HepG2 (cell line): Measurements from ENCODE around the gene PPP6R2. TPM values are rescaled to one million over a fixed set of nuclear protein-coding genes. Genes with fewer than 3 reads are reported as not detected.

Source experiments
- EED ChIP-seq: sonication (generic); formaldehyde crosslinking; IDR thresholded peaks from 2 replicates; pipeline ENCODE4 v1.5.0; 2020; ENCODE audit warnings: mild to moderate bottlenecking, missing genetic modification reagents
- FOXP1 ChIP-seq, 2 experiments: fragments of 450-650 bp in 1 of 2; IDR thresholded peaks; 2 replicates each; pipeline ENCODE4 v1.6.1; 2017 to 2018; ENCODE audit warnings: antibody characterized with exemption in 1 of 2
- GLI4 ChIP-seq: sonication (generic); formaldehyde crosslinking; IDR thresholded peaks from 2 replicates; pipeline ENCODE4 v1.5.1; 2020; ENCODE audit warnings: missing genetic modification reagents, mild to moderate bottlenecking, moderate library complexity, borderline replicate concordance
- HES4 ChIP-seq: sonication (generic); formaldehyde crosslinking; IDR thresholded peaks from 2 replicates; pipeline ENCODE4 v1.9.0; 2021; ENCODE audit warnings: mild to moderate bottlenecking, missing genetic modification reagents, borderline replicate concordance
- HIVEP1 ChIP-seq: sonication (generic); formaldehyde crosslinking; IDR thresholded peaks from 2 replicates; pipeline ENCODE4 v1.4.0; 2020; ENCODE audit warnings: mild to moderate bottlenecking, missing genetic modification reagents
- MED13 ChIP-seq: sonication (generic); formaldehyde crosslinking; IDR thresholded peaks from 2 replicates; pipeline ENCODE4 v1.5.0; 2020; ENCODE audit warnings: missing genetic modification reagents
- MTF2 ChIP-seq: sonication (generic); formaldehyde crosslinking; IDR thresholded peaks from 2 replicates; pipeline ENCODE4 v1.5.0; 2020; ENCODE audit warnings: missing genetic modification reagents, borderline replicate concordance
- SNAI1 ChIP-seq: sonication (generic); formaldehyde crosslinking; IDR thresholded peaks from 2 replicates; pipeline ENCODE4 v1.5.0; 2020; ENCODE audit warnings: mild to moderate bottlenecking, missing genetic modification reagents, borderline replicate concordance
- ZBTB7A ChIP-seq: sonication (generic); formaldehyde crosslinking; IDR thresholded peaks from 2 replicates; pipeline ENCODE4 v1.8.0; 2022; ENCODE audit warnings: mild to moderate bottlenecking, missing genetic modification reagents
- ZBTB7B ChIP-seq: sonication (generic); formaldehyde crosslinking; IDR thresholded peaks from 2 replicates; pipeline ENCODE4 v1.4.0; 2020; ENCODE audit warnings: missing genetic modification reagents
- ZFP37 ChIP-seq: sonication (generic); formaldehyde crosslinking; IDR thresholded peaks from 2 replicates; pipeline ENCODE4 v1.4.0; 2020; ENCODE audit warnings: missing genetic modification reagents, borderline replicate concordance
- ZNF180 ChIP-seq: sonication (generic); formaldehyde crosslinking; IDR thresholded peaks from 2 replicates; pipeline ENCODE4 v1.4.0; 2020; ENCODE audit warnings: low read depth, missing genetic modification reagents, borderline replicate concordance
- ZNF274 ChIP-seq: sonication (generic); formaldehyde crosslinking; IDR thresholded peaks from 2 replicates; pipeline ENCODE4 v1.5.1; 2020; ENCODE audit warnings: mild to moderate bottlenecking, missing genetic modification reagents
- ZNF383 ChIP-seq: sonication (generic); formaldehyde crosslinking; IDR thresholded peaks from 2 replicates; pipeline ENCODE4 v1.4.0; 2020; ENCODE audit warnings: missing genetic modification reagents, mild to moderate bottlenecking, borderline replicate concordance
- ZNF556 ChIP-seq: sonication (generic); formaldehyde crosslinking; IDR thresholded peaks from 2 replicates; pipeline ENCODE4 v1.4.0; 2020; ENCODE audit warnings: mild to moderate bottlenecking, missing genetic modification reagents, borderline replicate concordance
- polyA plus RNA-seq, 8 experiments: library from polyadenylated mRNA; depleted of rRNA in 3 of 8; stranded (reverse) in 7 of 8; unstranded in 1 of 8; fragments of >200 nt; fragmentation: Illumina TruSeq in 4 of 8; extraction: Trizol in 4 of 8; gene quantifications; 2 replicates each; pipeline versions ENCODE4 v1.2.1 to v1.2.3, GENCODE V29; 2011 to 2016; ENCODE audit warnings: low read depth in 4 of 8, missing spikeins in 1 of 8, mixed read lengths in 1 of 8; ENCODE audit not compliant: insufficient read depth in 1 of 8
- total RNA-seq, 5 experiments: library from RNA; depleted of rRNA; stranded (reverse); fragments of >200 nt; fragmentation: Illumina TruSeq; extraction: Trizol; gene quantifications; 2 replicates each; pipeline ENCODE4 v1.2.3, GENCODE V29; 2016; ENCODE audit warnings: low read depth in 1 of 5
- TF ChIP-seq, protein P1 (sequence below): sonication (generic); formaldehyde crosslinking; IDR thresholded peaks from 2 replicates; pipeline ENCODE4 v1.9.0; 2021; ENCODE audit warnings: missing genetic modification reagents, borderline replicate concordance
- TF ChIP-seq, protein P2 (sequence below): sonication (generic); formaldehyde crosslinking; IDR thresholded peaks from 2 replicates; pipeline ENCODE4 v1.5.1; 2020; ENCODE audit warnings: missing genetic modification reagents, mild to moderate bottlenecking, borderline replicate concordance
- TF ChIP-seq, protein P3 (sequence below): sonication (generic); formaldehyde crosslinking; IDR thresholded peaks from 2 replicates; pipeline ENCODE4 v1.5.0; 2020; ENCODE audit warnings: mild to moderate bottlenecking, missing genetic modification reagents, borderline replicate concordance

The PPP6R2 gene
- total and polyA plus RNA-seq, 2 of the 13 experiments (the other 11 are each of a cell fraction or from before 2014, with no cell fraction given) = 55.0 to 102 TPM

DNA sequence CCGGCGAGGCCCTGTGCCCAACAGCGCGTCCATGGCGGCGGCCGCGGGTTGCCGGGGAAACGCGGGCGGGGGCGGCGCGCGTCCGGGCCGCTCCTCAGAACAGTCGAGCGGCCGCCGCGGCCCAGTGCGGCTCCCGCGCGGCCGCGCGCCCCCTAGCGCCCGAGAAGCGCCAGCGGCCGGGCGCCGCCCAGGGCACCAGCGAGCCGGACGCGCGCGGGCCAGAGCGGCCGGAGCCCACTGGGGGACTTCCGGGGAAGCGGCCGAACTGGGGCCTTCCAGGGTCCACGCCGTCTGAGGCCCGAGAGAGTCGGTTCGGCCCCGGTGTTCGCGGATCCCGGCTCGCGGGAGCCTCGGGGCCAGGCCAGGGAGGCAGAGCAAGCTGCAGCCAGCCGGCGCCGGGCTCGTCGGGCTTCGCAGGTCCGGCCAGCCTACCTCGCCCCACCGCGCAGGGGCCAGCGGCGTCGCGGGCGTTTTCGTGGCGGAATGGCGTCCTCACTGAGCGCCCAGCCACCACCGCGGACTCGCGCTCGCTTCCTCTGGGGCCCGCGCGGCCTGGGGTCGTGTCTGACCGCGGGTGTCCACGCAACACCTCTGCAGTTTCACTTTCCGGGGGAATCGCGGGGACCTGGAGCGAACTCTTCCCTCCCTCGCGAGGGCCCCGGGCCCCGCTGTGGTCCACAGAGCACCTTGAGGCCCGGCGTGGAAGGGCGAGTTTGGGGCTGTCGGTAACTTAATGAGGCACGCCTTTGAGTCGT lies 16.0 kb upstream of the PPP6R2 start, which contains the start of gene DENND6B (continued):
- peak; percentile 62; the same call in 1 of the 2 replicates for TF ChIP-seq MED13
- peak; percentile 91; the same call in 1 of the 2 replicates for TF ChIP-seq GLI4 (CRISPR knock-in tag)
- TF ChIP-seq ZNF180 (CRISPR knock-in tag) = 0 out of 2 replicates have a peak, but pooled peaks have one; percentile 83
- peak; percentile 75 for TF ChIP-seq ZNF274 (CRISPR knock-in tag)
- TF ChIP-seq, protein P1, sequence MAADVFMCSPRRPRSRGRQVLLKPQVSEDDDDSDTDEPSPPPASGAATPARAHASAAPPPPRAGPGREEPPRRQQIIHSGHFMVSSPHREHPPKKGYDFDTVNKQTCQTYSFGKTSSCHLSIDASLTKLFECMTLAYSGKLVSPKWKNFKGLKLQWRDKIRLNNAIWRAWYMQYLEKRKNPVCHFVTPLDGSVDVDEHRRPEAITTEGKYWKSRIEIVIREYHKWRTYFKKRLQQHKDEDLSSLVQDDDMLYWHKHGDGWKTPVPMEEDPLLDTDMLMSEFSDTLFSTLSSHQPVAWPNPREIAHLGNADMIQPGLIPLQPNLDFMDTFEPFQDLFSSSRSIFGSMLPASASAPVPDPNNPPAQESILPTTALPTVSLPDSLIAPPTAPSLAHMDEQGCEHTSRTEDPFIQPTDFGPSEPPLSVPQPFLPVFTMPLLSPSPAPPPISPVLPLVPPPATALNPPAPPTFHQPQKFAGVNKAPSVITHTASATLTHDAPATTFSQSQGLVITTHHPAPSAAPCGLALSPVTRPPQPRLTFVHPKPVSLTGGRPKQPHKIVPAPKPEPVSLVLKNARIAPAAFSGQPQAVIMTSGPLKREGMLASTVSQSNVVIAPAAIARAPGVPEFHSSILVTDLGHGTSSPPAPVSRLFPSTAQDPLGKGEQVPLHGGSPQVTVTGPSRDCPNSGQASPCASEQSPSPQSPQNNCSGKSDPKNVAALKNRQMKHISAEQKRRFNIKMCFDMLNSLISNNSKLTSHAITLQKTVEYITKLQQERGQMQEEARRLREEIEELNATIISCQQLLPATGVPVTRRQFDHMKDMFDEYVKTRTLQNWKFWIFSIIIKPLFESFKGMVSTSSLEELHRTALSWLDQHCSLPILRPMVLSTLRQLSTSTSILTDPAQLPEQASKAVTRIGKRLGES (CRISPR knock-in tag) = 0 out of 2 replicates have a peak, but pooled peaks have one; percentile 67
- 0 out of 2 replicates have a peak, but pooled peaks have one; percentile 37 for TF ChIP-seq EED (CRISPR knock-in tag)
- TF ChIP-seq ZFP37 (CRISPR knock-in tag) = no peak
- TF ChIP-seq ZBTB7B = peak; percentile 72; the same call in 1 of the 2 replicates
- TF ChIP-seq FOXP1 (IDR thresholded peaks at IDR 0.05) = no peak
- TF ChIP-seq FOXP1 (CRISPR knock-in tag; IDR thresholded peaks at IDR 0.05) = no peak
- TF ChIP-seq, protein P2, sequence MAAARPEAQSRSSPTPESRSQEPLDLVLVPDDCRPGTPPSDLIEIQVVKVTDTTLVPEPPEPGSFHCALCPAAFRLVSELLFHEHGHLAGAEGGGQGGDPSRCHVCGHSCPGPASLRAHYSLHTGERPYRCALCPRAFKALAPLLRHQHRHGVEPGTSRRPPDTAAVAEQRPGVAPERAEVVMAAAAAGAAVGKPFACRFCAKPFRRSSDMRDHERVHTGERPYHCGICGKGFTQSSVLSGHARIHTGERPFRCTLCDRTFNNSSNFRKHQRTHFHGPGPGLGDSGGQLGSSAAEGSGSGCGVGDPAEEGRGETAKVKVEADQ (CRISPR knock-in tag) = 0 out of 2 replicates have a peak, but pooled peaks have one; percentile 87
- no peak for TF ChIP-seq ZNF383 (CRISPR knock-in tag)
- TF ChIP-seq MTF2 (CRISPR knock-in tag) = peak; percentile 51; the same call in 1 of the 2 replicates
- TF ChIP-seq, protein P3, sequence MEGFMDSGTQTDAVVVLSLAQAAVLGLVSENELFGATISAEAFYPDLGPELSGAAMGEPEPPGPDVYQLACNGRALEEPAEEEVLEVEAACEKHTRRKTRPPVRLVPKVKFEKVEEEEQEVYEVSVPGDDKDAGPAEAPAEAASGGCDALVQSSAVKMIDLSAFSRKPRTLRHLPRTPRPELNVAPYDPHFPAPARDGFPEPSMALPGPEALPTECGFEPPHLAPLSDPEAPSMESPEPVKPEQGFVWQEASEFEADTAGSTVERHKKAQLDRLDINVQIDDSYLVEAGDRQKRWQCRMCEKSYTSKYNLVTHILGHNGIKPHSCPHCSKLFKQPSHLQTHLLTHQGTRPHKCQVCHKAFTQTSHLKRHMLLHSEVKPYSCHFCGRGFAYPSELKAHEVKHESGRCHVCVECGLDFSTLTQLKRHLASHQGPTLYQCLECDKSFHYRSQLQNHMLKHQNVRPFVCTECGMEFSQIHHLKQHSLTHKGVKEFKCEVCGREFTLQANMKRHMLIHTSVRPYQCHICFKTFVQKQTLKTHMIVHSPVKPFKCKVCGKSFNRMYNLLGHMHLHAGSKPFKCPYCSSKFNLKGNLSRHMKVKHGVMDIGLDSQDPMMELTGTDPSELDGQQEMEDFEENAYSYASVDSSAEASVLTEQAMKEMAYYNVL (CRISPR knock-in tag) = no peak
- peak; percentile 41 for TF ChIP-seq ZBTB7A (CRISPR knock-in tag)
- peak; percentile 56; the same call in 1 of the 2 replicates for TF ChIP-seq HES4 (CRISPR knock-in tag)
- TF ChIP-seq SNAI1 (CRISPR knock-in tag) = 0 out of 2 replicates have a peak, but pooled peaks have one; percentile 83
- peak; percentile 66 for TF ChIP-seq ZNF556 (CRISPR knock-in tag)
- peak; percentile 57 for TF ChIP-seq HIVEP1
